PC-9 (cell line): ENCODE results near the gene TOX2.

Experiments
- EZH2 ChIP-seq: fragments of 200-600 bp; sonication (generic); IDR thresholded peaks from 2 replicates; pipeline ENCODE4 v1.8.0; 2017; ENCODE audit warnings: antibody characterized with exemption, low read depth
- TF ChIP-seq, protein P1 (sequence below): fragments of 200-600 bp; sonication (generic); conservative IDR thresholded peaks from 2 replicates; pipeline ENCODE4 v1.6.1; 2017; ENCODE audit warnings: mixed run types, antibody characterized with exemption, mild to moderate bottlenecking, moderate library complexity

DNA sequence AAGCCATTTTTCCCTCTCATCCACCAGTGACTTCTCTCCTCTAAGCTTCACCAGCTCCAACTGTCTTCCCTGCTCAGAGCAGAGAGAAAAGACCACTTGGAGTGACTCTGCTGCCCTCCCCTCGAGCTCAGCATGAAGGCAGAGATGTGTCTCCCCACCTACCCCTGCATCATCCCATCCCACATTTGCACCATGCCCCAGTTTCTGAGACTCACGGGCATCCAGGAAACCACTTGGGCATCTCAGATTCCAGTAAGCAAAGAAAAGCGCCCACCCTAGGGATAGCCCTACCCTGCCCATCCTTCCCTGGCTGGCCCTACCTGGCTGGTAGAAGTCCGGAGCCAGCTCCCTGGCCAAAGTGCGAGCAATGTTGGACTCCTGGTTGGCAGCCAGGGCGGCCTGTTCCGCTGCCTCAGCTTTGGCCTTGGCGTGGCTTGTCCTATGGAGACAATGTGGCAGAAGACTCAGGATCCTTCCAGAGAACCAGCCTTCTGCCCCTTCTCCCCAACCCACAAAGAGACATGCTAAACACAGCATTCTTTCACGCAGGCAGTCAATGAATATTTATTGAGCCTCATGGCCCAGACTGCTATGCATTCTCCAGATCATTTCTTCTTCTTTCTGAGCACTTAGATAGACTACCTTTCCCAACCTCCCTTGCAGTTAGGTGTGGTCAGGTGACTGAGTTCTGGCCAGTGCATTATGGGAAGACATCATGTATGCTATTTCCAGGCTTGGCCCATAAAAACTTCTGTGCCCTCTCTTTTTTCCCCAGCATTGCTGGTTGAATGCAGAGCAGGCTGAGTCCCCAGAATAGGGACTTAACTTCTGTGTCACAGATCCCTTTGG lies 203.8 kb downstream of the TOX2 start:
- TF ChIP-seq EZH2: no peak
- TF ChIP-seq, protein P1, sequence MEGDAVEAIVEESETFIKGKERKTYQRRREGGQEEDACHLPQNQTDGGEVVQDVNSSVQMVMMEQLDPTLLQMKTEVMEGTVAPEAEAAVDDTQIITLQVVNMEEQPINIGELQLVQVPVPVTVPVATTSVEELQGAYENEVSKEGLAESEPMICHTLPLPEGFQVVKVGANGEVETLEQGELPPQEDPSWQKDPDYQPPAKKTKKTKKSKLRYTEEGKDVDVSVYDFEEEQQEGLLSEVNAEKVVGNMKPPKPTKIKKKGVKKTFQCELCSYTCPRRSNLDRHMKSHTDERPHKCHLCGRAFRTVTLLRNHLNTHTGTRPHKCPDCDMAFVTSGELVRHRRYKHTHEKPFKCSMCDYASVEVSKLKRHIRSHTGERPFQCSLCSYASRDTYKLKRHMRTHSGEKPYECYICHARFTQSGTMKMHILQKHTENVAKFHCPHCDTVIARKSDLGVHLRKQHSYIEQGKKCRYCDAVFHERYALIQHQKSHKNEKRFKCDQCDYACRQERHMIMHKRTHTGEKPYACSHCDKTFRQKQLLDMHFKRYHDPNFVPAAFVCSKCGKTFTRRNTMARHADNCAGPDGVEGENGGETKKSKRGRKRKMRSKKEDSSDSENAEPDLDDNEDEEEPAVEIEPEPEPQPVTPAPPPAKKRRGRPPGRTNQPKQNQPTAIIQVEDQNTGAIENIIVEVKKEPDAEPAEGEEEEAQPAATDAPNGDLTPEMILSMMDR: no peak
